ENCODE measurements around the gene RAB7B. TPM values are rescaled to one million over a fixed set of nuclear protein-coding genes. Genes with fewer than 3 reads are reported as not detected.

The RAB7B gene
- total RNA-seq, 1 donor from 2014 or later, result not detected

DNA sequence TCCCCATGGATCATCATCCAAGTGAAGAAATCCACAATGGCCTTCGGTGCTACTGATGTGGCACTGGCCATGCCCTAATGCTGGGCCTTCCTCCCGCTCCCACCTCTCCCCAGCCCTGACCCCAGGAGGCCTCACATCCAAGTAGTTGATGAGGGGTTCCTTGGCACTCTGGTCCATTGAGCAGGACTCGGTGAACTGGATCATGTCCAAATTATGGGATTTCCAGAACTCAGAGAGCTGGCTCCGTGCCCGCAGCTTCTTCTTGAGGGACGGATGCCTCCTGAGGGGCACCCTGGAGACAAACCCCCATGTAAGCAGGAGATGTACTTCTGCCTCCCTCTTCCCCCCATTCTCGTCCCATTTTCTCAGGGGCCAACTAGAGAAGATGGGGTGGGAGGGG lies 19.6 kb upstream of the RAB7B start:
- TF ChIP-seq, protein P1, sequence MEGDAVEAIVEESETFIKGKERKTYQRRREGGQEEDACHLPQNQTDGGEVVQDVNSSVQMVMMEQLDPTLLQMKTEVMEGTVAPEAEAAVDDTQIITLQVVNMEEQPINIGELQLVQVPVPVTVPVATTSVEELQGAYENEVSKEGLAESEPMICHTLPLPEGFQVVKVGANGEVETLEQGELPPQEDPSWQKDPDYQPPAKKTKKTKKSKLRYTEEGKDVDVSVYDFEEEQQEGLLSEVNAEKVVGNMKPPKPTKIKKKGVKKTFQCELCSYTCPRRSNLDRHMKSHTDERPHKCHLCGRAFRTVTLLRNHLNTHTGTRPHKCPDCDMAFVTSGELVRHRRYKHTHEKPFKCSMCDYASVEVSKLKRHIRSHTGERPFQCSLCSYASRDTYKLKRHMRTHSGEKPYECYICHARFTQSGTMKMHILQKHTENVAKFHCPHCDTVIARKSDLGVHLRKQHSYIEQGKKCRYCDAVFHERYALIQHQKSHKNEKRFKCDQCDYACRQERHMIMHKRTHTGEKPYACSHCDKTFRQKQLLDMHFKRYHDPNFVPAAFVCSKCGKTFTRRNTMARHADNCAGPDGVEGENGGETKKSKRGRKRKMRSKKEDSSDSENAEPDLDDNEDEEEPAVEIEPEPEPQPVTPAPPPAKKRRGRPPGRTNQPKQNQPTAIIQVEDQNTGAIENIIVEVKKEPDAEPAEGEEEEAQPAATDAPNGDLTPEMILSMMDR (conservative IDR thresholded peaks at IDR 0.05; ENCODE audit: low read depth, low read length), result no peak
- DNase-seq (ENCODE audit: low read depth), result no peak
- no peak overlapping the region for H3K4me3 ChIP-seq (ENCODE audit: low read depth, low read length)

DNA sequence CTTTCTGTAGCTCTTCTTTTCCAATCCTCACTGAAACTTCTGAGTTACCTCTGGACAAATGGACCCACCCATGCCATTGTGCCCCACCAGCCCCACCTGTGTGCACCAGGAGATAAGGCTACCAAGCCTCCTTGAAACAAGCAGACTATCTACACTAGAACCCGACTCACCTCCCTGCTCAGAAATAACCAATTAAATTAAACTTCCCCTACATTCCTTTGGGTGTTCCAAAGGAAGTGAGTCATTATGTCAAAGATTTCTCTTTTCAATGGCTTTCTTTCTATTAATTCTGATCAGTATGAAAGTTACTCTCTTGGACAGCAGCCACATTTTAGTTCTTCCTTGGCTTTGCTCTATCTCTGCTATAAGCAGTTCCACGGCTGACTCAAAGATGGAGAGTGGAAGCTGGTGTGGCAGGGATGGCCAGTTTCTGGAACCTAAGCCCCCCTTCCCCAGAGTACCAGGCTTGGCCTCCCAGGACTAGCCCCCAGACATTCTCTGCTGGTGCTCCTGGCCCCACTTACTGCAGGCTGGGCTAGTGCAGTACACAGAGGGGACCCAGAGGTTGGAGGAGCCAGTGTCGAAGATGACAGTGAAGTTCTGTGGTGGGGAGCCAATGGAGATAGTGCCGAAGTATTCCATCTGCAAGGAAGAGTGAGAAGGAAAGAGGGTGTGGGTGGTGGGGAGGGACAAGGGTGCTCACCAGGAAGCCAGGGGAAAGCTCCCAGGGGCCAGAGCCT lies 18.6 kb upstream of the RAB7B start:
- no peak overlapping the region for H3K4me3 ChIP-seq (ENCODE audit: low read depth, low read length)
- peak; percentile 19 for DNase-seq (ENCODE audit: low read depth)
- TF ChIP-seq, protein P1 (conservative IDR thresholded peaks at IDR 0.05; ENCODE audit: low read depth, low read length), result no peak

DNA sequence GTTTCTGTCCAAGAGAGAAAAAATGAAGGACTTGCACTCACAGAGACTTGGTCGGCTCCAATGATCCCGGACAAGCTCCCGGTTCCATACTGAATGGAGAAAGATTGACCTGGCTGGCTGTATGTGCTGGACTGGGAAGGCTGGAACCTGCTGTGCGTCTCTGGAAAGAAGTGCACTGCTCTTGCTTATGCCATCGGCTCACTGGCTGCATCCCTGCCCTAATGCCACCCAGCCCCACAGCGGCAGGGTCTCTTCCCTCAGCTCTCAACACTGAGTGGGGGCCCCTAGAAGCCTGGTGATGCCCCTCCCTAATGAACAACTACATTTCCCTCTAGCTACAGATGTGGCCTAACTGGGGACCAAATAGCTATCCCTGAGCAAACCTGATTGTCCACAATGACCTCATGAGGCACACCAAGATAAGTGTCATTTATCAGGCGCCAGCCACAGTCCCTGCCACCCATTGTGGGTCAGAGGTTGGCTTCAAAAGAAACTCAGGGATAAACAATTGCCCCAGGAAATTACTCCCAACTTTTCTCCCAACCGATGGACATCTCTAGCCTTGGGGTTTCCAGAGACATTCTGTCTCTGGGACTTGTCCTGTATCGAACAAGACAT lies 17.9 kb upstream of the RAB7B start:
- TF ChIP-seq, protein P1 (conservative IDR thresholded peaks at IDR 0.05; ENCODE audit: low read depth, low read length), result no peak
- no peak for DNase-seq (ENCODE audit: low read depth)
- no peak overlapping the region for H3K4me3 ChIP-seq (ENCODE audit: low read depth, low read length)

DNA sequence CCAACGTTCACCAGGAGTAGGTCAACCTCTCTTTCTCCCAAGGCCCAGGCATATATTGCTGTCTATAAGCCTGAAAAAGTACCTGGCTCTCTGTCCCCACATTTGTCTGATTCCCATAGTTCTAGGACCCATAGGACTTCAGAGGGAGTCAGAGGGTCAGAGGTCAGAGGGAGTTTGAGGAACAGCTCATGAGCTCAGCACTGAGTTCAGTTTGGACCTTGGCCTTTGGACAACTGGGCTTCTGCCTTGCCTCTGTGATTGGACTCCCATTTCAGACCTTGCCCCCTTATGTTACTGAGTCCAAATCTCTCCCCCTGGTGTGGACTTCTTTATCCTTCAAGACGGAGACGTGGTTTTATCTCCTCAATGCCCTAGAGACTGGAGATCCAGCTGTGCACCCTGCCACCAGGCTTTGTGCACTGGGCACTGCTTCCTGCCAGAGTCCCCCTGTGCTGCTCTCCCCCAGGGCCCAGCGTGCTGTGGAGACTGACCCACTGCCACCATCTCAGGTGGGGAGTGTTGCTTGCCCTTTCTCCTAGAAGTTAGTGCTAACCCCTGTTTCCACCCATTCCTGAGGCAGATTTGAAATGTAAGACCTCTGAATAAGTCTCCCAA lies 17.3 kb upstream of the RAB7B start:
- no peak for DNase-seq (ENCODE audit: low read depth)
- TF ChIP-seq, protein P1 (conservative IDR thresholded peaks at IDR 0.05; ENCODE audit: low read depth, low read length), result no peak
- no peak overlapping the region for H3K4me3 ChIP-seq (ENCODE audit: low read depth, low read length)

DNA sequence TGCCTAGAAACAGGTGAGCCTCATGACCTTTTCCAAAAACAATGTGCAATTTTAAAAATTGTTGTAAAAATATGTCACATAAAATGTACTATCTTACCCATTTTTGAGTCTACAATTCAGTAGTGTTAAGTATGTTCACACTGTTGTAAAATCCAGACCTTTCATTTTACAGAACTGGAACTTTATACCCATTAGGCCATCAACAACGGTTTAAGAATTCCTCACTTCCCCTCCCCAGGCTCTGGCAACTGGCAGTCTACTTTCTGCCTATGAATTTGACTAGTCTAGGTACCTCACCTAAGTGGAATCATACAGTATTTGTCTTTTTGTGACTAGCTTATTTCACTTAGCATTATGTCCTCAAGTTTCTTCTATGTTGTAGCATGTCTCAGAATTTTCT lies 11.9 kb upstream of the RAB7B start:
- no peak for DNase-seq (ENCODE audit: low read depth)
- no peak overlapping the region for H3K4me3 ChIP-seq (ENCODE audit: low read depth, low read length)
- TF ChIP-seq, protein P1 (conservative IDR thresholded peaks at IDR 0.05; ENCODE audit: low read depth, low read length), result no peak

DNA sequence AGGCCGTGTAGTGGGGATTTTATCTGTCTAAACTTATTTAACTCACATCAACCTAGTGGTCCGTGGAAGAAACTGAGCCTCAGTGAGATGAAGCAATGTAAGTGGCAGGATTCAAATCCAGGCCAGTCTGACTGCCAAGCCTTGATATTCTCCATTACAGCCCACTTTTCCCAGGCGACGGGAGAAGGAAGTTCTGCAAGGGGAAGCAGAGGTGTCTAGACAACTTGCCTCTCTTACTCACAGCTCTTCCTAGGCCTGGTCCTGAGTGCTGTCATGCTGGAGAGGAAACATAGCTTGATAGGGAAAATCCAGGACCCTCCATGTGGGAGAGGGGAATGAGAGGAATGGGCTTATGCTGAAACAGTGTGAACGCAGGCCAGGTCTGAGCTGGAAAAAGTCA lies 11.4 kb upstream of the RAB7B start:
- no peak overlapping the region for H3K4me3 ChIP-seq (ENCODE audit: low read depth, low read length)
- no peak for DNase-seq (ENCODE audit: low read depth)
- TF ChIP-seq, protein P1 (conservative IDR thresholded peaks at IDR 0.05; ENCODE audit: low read depth, low read length), result no peak

Measured in epithelial cell of proximal tubule (primary cell).